Keratinocyte (primary cell): ENCODE measurements around the gene DNAAF8.
A peak's percentile ranks its signal among the peaks of the same experiment; 100 is the strongest.

Experiments used
- EZH2 ChIP-seq: IDR thresholded peaks from one replicate; pipeline ENCODE4 v1.6.1; 2012; ENCODE audit warnings: inconsistent platforms, mild to moderate bottlenecking, low read length, moderate library complexity
- TF ChIP-seq, protein P1 (sequence below), 3 experiments: IDR thresholded peaks in 1 of 3; conservative IDR thresholded peaks in 1 of 3; optimal IDR thresholded peaks in 1 of 3; 2 replicates in 2 of 3; 3 replicates in 1 of 3; pipeline versions ENCODE3 to v1.5.1; 2011; ENCODE audit warnings: low read length in 3 of 3, mild to moderate bottlenecking in 3 of 3, moderate library complexity in 2 of 3, control low read depth in 1 of 3, inconsistent platforms in 1 of 3; ENCODE audit not compliant: insufficient read depth in 2 of 3; ENCODE audit errors: extremely low read depth in 1 of 3

DNA sequence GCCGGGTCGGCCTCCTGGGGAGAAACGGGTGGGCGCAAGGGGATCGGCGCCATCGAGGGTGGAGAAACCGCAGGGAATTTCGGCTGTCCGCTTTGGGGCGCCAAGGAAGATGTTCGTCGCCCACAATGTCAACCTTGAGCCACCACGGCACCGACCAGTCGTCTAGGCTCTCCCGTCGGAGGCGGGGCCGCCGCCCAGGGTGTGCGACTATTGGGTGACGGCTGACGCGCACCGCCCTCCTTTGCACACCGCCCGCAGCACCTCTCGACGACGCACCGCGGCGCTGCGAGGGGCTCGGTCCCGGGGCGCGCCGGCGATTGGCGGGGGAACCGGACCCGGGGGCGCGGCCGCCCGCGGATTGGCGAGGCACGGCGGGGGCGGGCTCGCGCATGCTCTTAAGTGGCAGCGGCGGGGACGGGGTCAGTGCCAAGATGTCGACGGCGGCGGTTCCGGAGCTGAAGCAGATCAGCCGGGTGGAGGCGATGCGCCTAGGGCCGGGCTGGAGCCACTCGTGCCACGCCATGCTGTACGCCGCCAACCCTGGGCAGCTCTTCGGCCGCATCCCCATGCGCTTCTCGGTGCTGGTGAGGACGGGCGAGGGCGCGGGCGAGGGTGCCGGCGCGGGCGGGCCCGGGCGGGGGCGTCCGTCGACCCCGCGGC is 40.9 kb upstream of the DNAAF8 start, which contains the start of gene NUDT16L1:
- TF ChIP-seq, protein P1, sequence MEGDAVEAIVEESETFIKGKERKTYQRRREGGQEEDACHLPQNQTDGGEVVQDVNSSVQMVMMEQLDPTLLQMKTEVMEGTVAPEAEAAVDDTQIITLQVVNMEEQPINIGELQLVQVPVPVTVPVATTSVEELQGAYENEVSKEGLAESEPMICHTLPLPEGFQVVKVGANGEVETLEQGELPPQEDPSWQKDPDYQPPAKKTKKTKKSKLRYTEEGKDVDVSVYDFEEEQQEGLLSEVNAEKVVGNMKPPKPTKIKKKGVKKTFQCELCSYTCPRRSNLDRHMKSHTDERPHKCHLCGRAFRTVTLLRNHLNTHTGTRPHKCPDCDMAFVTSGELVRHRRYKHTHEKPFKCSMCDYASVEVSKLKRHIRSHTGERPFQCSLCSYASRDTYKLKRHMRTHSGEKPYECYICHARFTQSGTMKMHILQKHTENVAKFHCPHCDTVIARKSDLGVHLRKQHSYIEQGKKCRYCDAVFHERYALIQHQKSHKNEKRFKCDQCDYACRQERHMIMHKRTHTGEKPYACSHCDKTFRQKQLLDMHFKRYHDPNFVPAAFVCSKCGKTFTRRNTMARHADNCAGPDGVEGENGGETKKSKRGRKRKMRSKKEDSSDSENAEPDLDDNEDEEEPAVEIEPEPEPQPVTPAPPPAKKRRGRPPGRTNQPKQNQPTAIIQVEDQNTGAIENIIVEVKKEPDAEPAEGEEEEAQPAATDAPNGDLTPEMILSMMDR (optimal IDR thresholded peaks at IDR 0.05 in 1 of 3, IDR thresholded peaks at IDR 0.05 in 1 of 3, conservative IDR thresholded peaks at IDR 0.05 in 1 of 3; ENCODE audit: extremely low read depth in 1 of 3, insufficient read depth in 2 of 3, low read length in 3 of 3) = peak in 1 of 3 experiments; percentile 12
- TF ChIP-seq EZH2 = no peak
